HL-60/S4 treated with retinoic acid at 250 ng/mL for 4 days and 3 days (cell line): Measurements from ENCODE around the gene IGF2BP1.

ENCODE experiments used
- in situ Hi-C: fragments of 300-500 bp; cut with MboI; formaldehyde crosslinking; loops from 2 replicates; pipeline ENCODE4 v1.7.0; 2022; ENCODE audit warnings: low sequenced_read_pairs

IGF2BP1 gene

DNA sequence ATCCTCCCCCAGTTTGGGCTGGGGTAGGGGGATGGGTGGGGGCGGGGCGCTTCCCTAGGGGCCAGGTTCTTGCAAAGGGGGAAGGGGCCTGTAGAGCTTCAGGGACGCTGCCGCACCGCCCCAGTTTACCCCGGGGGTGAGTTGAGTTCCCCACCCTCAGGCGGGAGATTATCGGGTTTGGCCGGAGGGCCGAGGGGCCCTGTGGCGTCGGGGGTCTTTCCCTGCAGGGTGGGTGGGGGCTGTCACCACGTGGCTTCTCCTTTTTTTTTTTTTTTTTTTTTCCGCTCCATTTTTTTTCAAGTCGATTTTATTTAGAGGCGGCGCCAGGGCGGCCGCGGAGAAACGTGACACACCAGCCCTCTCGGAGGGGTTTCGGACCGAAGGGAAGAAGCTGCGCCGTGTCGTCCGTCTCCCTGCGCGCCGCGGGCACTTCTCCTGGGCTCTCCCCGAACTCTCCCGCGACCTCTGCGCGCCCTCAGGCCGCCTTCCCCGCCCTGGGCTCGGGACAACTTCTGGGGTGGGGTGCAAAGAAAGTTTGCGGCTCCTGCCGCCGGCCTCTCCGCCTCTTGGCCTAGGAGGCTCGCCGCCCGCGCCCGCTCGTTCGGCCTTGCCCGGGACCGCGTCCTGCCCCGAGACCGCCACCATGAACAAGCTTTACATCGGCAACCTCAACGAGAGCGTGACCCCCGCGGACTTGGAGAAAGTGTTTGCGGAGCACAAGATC lies at the start of gene IGF2BP1:
Gene IGF2BP1 (plus strand): TSS at position 283 of the 724 bp plus-strand sequence. CDS start 361 bp downstream, at position 644.
- in situ Hi-C loops = no loop called here

DNA sequence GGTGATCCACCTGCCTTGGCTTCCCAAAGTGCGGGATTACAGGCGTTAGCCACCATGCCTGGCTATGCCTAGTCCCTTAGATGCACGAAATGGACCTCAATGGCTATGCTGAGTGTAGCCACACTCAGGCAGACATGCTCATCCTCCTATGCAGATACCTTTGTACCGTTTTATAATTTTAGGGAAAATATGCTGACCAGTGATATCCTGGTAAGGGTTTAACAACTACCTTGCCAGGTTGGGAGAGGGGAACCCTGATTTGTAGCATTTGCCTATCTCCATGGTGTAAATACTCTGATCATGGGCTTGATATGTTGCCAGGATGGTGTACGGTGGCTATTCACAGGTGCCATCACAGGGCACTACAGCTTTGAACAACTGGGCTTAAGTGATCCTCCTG lies 45.6 kb upstream of the IGF2BP1 start:
- in situ Hi-C loops = no loop called here

DNA sequence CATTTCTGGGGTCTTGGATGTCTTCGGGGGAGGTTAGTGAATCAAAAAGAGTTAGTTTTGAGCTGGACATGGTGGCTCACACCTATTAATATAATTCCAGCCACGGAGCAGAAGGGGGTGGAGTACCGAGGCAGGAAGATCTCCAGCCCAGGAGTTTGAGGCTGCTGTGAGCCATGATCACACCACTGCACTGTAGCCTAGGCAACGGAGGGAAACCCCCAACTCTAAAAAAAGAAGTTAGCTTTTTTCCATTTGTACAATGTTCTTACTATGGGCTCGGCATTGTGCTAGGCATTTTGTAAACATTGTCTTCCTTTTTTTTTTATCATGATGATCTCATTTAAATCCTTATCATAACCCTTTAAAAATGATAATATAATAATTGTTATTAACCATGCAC lies 44.3 kb upstream of the IGF2BP1 start:
- in situ Hi-C loops = no loop called here

GRCh38 chr17:48954300-48954755 lies 42.9 kb upstream of the IGF2BP1 start:
- in situ Hi-C loops = no loop called here

DNA sequence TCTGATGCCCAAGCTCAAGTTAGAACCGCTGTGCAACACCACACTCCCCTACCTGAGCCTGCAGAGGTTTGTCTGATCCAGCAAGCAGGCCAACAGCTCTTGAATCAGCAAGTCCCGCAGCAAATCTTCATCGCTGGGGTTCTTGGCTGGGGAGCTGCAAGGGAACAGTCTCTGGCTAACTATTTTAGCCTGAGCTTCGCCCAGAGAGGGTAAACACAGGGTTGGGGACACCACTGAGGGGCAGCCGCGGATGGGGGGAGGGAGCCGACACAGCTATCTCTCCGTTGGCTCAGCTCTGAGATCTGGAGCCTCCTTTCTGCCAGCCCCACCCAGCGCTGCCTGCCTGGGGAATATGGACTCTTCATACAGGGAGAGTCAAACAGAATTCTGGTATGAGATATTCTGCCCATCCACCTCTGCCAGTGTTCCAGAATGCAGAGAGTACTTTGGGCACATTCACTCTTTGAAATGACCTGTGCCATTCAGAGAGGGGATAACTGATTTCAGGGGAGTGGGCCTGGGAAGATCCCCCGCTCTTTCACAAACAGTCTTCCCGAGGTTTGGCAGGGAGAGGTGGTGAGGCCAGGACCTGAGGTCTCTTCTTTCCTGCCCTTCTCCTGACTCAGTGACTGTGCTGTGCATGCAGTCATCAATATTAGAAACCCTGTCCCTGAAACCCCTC lies 36.2 kb upstream of the IGF2BP1 start:
- in situ Hi-C loops = no loop called here

DNA sequence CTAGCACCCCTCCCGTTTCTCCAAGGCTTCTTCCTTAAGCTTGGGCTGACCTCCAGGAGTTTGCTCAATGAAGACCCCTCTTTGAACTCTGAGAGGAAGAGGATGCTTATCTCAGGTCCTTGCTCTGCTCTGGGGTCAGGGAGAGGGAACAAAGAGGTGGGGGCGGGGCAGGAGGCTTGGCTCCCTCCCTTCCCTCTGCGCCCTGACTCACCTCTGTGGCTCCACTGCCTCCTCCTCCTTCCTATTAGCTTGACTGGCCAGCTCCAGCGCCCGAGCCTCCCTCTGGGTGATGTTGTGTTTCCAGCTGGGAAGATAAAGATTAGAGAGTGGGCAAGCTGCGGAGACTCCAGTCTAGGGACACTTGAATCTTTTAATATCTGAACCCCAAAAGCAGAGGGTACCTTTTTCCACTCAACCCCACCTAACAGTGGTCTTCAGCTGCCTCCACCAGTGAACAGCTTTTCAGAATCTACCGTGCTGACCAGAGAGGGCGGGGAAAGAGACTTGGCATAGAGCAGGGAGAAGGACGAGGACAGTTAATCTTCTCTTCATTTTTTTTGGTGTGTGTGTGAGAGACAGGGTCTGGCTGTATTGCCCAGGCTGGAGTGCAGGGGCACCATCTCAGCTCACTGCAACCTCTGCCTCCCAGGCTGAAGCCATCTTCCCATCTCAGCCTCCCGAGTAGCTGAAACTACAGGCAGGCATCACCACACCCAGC lies 35.5 kb upstream of the IGF2BP1 start:
- in situ Hi-C loops = no loop called here

GRCh38 chr17:48970224-48970623 lies 27.0 kb upstream of the IGF2BP1 start:
- in situ Hi-C loops = no loop called here

DNA sequence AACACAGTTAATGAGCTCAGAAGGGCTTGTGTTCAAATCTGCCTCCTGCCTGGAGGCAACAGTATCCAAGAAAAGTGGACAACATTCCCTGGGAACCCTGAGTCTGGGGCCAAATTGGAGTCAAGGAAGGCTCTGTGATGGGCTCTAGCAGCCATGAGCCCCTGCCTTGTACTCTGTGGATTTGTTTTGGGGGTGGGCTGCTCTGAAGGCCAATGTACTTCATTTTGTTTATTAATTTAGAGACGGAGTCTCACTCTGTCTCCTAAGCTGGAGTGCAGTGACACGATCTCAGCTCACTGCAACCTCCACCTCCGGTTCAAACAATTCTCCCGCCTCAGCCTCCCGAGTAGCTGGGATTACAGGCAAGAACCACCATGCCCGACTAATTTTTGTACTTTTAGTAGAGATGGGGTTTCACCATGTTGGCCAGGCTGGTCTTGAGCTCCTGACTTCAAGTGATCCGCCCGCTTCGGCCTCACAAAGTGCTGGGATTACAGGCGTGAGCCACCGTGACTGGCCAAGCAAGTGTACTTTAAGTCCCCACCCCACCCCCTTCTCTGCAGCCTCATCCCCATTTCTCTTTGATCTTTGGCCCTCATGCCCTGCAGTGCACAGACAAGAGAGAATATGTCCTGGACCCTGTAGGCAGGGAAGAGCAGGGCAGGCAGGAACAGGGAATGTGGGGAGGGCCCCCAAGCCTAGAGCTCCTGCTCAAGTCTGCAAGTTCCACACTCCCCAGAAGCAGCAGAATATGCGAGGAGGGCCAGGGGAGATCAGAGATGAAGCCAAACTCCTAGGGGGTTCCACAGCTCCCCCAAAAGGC lies 26.1 kb upstream of the IGF2BP1 start:
- in situ Hi-C loops = no loop called here

DNA sequence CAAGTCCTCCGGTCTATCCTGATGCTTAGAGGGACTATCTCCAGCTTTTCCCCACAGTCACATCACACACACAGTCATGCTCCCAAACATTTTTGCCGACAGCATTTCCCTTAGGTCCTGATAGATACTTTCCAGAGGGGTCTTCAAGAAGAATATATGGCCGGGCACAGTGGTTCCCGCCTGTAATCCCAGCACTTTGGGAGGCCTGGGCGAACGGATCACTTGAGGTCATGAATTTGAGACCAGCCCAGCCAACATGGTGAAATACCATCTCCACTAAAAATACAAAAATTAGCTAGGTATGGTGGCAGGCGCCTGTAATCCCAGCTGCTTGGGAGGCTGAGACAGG lies 24.5 kb upstream of the IGF2BP1 start:
- in situ Hi-C loops = no loop called here

DNA sequence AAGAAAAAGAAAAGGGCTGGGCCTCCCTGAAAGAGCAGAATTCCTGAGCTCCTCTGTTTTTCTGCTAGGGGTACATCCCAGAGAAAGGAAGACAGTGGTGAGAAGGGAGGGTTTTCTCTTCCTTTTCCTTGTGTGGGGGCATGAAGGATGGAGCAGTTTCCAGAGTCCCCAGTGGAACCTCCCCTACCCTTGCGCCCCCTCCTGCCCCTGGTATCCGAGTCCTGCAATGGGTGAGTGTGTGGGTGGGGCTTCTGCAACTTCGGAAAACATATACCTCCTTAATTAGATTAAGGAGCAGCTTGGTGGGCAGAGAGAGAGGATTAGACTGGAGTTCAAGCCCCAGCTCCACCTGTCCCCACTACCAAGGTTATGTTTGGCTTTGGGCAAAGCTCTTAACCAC lies 23.4 kb upstream of the IGF2BP1 start:
- in situ Hi-C loops = no loop called here

- in situ Hi-C loops = no loop called here
Measured at GRCh38 chr17:48981927-48982539, 15.2 kb upstream of the IGF2BP1 start.

GRCh38 chr17:48985436-48986245 lies 11.5 kb upstream of the IGF2BP1 start:
- in situ Hi-C loops = no loop called here

- in situ Hi-C loops = no loop called here
Measured at GRCh38 chr17:48989100-48989499, 8.1 kb upstream of the IGF2BP1 start.

DNA sequence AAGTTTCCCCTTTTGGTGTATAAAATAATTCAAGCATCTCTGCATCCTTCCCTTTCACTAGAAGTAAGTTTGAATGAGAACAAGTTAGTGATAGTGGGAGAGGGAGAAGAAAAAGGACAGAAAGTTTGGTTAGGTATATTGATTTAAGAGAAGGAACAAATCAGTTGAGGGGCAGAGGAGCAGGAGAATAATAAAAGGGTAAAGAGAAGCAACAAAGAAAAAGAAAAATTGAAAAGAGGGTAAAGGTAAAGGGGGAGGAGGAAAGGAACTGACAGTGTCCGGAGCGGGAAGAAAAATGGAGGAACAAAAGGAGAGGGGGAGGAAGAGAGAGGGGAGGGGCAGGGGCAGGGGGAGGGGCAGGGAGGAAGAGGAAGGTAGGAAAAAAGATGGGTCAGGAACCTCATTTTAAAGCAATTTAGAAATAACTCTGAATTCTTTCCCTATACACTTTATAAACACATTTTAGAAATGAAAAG lies 6.3 kb upstream of the IGF2BP1 start:
- in situ Hi-C loops = no loop called here

GRCh38 chr17:48992444-48992843 lies 4.7 kb upstream of the IGF2BP1 start:
- in situ Hi-C loops = no loop called here

DNA sequence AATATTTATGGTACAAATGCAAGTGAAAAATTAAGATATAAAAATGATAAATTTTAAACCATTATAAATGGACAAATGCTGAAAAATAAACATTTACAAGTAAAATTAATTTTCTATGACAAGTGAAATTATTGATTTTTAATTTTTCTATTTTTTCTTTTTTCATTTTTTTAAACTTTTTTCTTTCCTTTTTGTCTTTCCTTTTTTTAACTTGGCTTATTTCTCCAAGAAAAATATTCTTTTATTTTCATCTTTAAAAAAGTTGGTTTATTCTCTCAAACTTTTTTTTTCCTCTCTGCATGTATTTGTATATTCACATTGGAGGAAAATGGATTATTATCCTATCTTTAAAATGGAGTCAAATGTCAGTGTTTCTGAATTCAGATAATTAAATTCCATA lies 3.9 kb upstream of the IGF2BP1 start:
- in situ Hi-C loops = no loop called here

- in situ Hi-C loops = no loop called here
Measured at GRCh38 chr17:48993951-48994350, 3.2 kb upstream of the IGF2BP1 start.

DNA sequence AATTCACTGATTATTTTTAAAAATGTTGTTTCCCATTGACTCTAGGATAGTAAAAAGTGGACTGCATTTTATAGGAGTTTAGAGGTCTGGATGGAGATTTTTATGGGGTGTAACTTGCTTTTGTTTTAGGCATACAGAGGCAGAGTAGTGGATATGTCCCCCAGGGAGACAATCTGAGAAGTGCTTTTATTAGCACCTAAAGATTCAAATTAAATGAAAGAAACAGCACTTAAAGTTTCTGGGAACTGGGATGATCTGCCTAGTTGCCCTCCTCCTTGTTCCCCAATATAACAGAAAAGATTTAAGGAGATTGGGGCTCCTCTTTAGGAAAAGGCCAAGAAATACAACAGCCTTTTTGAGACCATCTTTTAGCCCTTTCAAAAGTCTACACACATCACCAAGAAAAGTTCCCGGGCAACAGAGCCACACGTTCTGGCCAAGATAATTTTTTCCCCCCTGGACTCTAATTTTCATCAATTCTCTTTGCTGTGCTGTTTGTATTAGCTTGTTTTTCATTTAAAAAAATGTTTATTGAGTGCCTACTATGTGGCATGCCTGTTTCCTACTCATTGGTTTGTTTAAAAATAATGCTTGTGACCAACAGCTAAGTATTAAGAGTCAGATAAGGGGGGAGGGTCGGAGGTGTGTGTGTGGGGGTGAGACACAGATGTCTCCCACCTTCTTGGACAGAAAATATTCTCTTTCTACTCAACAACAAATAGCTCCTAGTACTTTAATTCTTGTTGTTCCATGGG lies 2.5 kb upstream of the IGF2BP1 start:
- in situ Hi-C loops = no loop called here
